ES-I3 (cell line): ENCODE results near the gene ACTG2.
"Not testable (repeated sequence)": the region's sequence is repeated elsewhere in the genome, so short reads cannot be mapped to it uniquely, and the experiment has no call there.

Source experiments
- H3K36me3 ChIP-seq: 2 replicates; pipeline ENCODE4 v1.6.1; 2013; ENCODE audit warnings: mild to moderate bottlenecking, low read length, control low read depth, moderate library complexity; ENCODE audit not compliant: insufficient read depth
- H3K4me1 ChIP-seq: 2 replicates; pipeline ENCODE4 v1.6.1; 2013; ENCODE audit warnings: mild to moderate bottlenecking, control low read depth, low read length; ENCODE audit not compliant: insufficient read depth
- H3K9ac ChIP-seq: 2 replicates; pipeline ENCODE4 v1.6.1; 2013; ENCODE audit warnings: low read depth, mild to moderate bottlenecking, low read length, moderate library complexity
- H3K9me3 ChIP-seq: 2 replicates; pipeline ENCODE4 v1.6.1; 2013; ENCODE audit warnings: mild to moderate bottlenecking, low read length, moderate library complexity; ENCODE audit not compliant: control insufficient read depth, insufficient read depth

ACTG2 gene

GRCh38 chr2:73892631-73893329 lies at the start of gene ACTG2:
Gene ACTG2, plus strand, starts transcription at chr2:73893008. Its CDS starts 8,304 bp downstream, at chr2:73901312.
- Histone ChIP-seq H3K9me3 (no peaks in the 10 kb centered on the region), H3K36me3 (no peaks in the 10 kb centered on the region; the same call in 1 of the 2 replicates), H3K9ac (no peak within 1 kb of the TSS), H3K4me1 (no peaks in the 10 kb centered on the region; the same call in none of the 2 replicates)

- H3K36me3 ChIP-seq = peaks cover 17% of the 10 kb centered on the region; the same call in 1 of the 2 replicates
- no peaks in the 10 kb centered on the region for H3K4me1 ChIP-seq
- no peak overlapping the region for H3K9ac ChIP-seq
- no peaks in the 10 kb centered on the region for H3K9me3 ChIP-seq
Measured at GRCh38 chr2:73844087-73844486, 48.7 kb upstream of the ACTG2 start.

- Histone ChIP-seq H3K36me3 (peaks cover 27% of the 10 kb centered on the region), H3K9ac (no peak overlapping the region), H3K4me1 (no peaks in the 10 kb centered on the region; the same call in 1 of the 2 replicates), H3K9me3 (no peaks in the 10 kb centered on the region)
Measured at GRCh38 chr2:73850009-73850408, 42.8 kb upstream of the ACTG2 start.

- Histone ChIP-seq H3K36me3 (peaks cover 28% of the 10 kb centered on the region), H3K9ac (no peak overlapping the region), H3K9me3 (no peaks in the 10 kb centered on the region), H3K4me1 (no peaks in the 10 kb centered on the region; the same call in 1 of the 2 replicates)
Measured at GRCh38 chr2:73851274-73851673, 41.5 kb upstream of the ACTG2 start.

- H3K36me3 ChIP-seq = peaks cover 31% of the 10 kb centered on the region
- no peaks in the 10 kb centered on the region; the same call in 1 of the 2 replicates for H3K4me1 ChIP-seq
- no peaks in the 10 kb centered on the region for H3K9me3 ChIP-seq
- no peak overlapping the region for H3K9ac ChIP-seq
Measured at GRCh38 chr2:73852020-73852419, 40.8 kb upstream of the ACTG2 start.

GRCh38 chr2:73855526-73855925 lies 37.3 kb upstream of the ACTG2 start:
- Histone ChIP-seq H3K9ac (no peak overlapping the region), H3K9me3 (no peaks in the 10 kb centered on the region), H3K36me3 (peaks cover 31% of the 10 kb centered on the region), H3K4me1 (no peaks in the 10 kb centered on the region; the same call in 1 of the 2 replicates)

- Histone ChIP-seq H3K9me3 (no peaks in the 10 kb centered on the region), H3K9ac (no peak overlapping the region), H3K36me3 (peaks cover 35% of the 10 kb centered on the region), H3K4me1 (no peaks in the 10 kb centered on the region; the same call in 1 of the 2 replicates)
Measured at GRCh38 chr2:73856214-73856613, 36.6 kb upstream of the ACTG2 start.

- H3K9ac ChIP-seq = no peak overlapping the region
- H3K9me3 ChIP-seq = no peaks in the 10 kb centered on the region
- peaks cover 46% of the 10 kb centered on the region for H3K36me3 ChIP-seq
- no peaks in the 10 kb centered on the region for H3K4me1 ChIP-seq
Measured at GRCh38 chr2:73859721-73860586, 32.9 kb upstream of the ACTG2 start.

GRCh38 chr2:73862987-73863386 lies 29.8 kb upstream of the ACTG2 start:
- Histone ChIP-seq H3K4me1 (no peaks in the 10 kb centered on the region), H3K9ac (no peak overlapping the region), H3K9me3 (no peaks in the 10 kb centered on the region), H3K36me3 (peaks cover 40% of the 10 kb centered on the region)

- peaks cover 16% of the 10 kb centered on the region for H3K36me3 ChIP-seq
- no peaks in the 10 kb centered on the region for H3K4me1 ChIP-seq
- no peaks in the 10 kb centered on the region for H3K9me3 ChIP-seq
- no peak overlapping the region for H3K9ac ChIP-seq
Measured at GRCh38 chr2:73868204-73868978, 24.4 kb upstream of the ACTG2 start.

- Histone ChIP-seq H3K4me1 (no peaks in the 10 kb centered on the region), H3K9me3 (no peaks in the 10 kb centered on the region), H3K36me3 (peaks cover 3% of the 10 kb centered on the region), H3K9ac (no peak overlapping the region)
Measured at GRCh38 chr2:73870084-73870483, 22.7 kb upstream of the ACTG2 start.

GRCh38 chr2:73877071-73877802 lies 15.6 kb upstream of the ACTG2 start:
- H3K9me3 ChIP-seq = no peaks in the 10 kb centered on the region
- H3K4me1 ChIP-seq = no peaks in the 10 kb centered on the region

GRCh38 chr2:73877984-73878383 lies 14.8 kb upstream of the ACTG2 start:
- H3K9me3 ChIP-seq, H3K4me1 ChIP-seq, H3K9ac ChIP-seq, H3K36me3 ChIP-seq: not testable (repeated sequence)

More at GRCh38 chr2:73877071-73877802, 15.6 kb upstream of the ACTG2 start:
- Histone ChIP-seq H3K9ac (no peak overlapping the region), H3K36me3 (no peaks in the 10 kb centered on the region)
